Adrenal gland (tissue), 5 donors: ENCODE results near the gene IKZF2.

Source experiments
- POLR2A ChIP-seq, 2 donors: fragments of 450-650 bp; IDR thresholded peaks; one replicate each; pipeline ENCODE4 v1.6.1; 2017; ENCODE audit warnings: antibody characterized with exemption in 2 of 2, mild to moderate bottlenecking in 2 of 2, moderate library complexity in 1 of 2
- TF ChIP-seq, protein P1 (sequence below), 6 experiments: fragments of 450-650 bp in 4 of 6; fragments of 200-600 bp in 2 of 6; sonication (generic) in 1 of 6; IDR thresholded peaks; 1 replicate in 5 of 6; 2 replicates in 1 of 6; pipeline versions ENCODE4 v1.5.1 to v1.8.0; 2016 to 2021; ENCODE audit warnings: antibody characterized with exemption in 6 of 6, mild to moderate bottlenecking in 2 of 6, moderate library complexity in 1 of 6
- donor health status: DM: no; HTN: no; CAD: no.

GRCh38 chr2:213001297-213001910, 150.0 kb downstream of the IKZF2 start:
- TF ChIP-seq, protein P1, sequence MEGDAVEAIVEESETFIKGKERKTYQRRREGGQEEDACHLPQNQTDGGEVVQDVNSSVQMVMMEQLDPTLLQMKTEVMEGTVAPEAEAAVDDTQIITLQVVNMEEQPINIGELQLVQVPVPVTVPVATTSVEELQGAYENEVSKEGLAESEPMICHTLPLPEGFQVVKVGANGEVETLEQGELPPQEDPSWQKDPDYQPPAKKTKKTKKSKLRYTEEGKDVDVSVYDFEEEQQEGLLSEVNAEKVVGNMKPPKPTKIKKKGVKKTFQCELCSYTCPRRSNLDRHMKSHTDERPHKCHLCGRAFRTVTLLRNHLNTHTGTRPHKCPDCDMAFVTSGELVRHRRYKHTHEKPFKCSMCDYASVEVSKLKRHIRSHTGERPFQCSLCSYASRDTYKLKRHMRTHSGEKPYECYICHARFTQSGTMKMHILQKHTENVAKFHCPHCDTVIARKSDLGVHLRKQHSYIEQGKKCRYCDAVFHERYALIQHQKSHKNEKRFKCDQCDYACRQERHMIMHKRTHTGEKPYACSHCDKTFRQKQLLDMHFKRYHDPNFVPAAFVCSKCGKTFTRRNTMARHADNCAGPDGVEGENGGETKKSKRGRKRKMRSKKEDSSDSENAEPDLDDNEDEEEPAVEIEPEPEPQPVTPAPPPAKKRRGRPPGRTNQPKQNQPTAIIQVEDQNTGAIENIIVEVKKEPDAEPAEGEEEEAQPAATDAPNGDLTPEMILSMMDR (IDR thresholded peaks at IDR 0.05): no peak
- TF ChIP-seq POLR2A (IDR thresholded peaks at IDR 0.05): no peak
